Fibroblast of upper back skin (primary cell): ENCODE measurements around the gene SLC46A2.
A peak's percentile ranks its signal among the peaks of the same experiment; 100 is the strongest.

Experiments
- DNase-seq: peaks from one replicate; pipeline ENCODE4 v3.0.0-alpha.2; 2013

SLC46A2 gene, protein sequence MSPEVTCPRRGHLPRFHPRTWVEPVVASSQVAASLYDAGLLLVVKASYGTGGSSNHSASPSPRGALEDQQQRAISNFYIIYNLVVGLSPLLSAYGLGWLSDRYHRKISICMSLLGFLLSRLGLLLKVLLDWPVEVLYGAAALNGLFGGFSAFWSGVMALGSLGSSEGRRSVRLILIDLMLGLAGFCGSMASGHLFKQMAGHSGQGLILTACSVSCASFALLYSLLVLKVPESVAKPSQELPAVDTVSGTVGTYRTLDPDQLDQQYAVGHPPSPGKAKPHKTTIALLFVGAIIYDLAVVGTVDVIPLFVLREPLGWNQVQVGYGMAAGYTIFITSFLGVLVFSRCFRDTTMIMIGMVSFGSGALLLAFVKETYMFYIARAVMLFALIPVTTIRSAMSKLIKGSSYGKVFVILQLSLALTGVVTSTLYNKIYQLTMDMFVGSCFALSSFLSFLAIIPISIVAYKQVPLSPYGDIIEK

DNA sequence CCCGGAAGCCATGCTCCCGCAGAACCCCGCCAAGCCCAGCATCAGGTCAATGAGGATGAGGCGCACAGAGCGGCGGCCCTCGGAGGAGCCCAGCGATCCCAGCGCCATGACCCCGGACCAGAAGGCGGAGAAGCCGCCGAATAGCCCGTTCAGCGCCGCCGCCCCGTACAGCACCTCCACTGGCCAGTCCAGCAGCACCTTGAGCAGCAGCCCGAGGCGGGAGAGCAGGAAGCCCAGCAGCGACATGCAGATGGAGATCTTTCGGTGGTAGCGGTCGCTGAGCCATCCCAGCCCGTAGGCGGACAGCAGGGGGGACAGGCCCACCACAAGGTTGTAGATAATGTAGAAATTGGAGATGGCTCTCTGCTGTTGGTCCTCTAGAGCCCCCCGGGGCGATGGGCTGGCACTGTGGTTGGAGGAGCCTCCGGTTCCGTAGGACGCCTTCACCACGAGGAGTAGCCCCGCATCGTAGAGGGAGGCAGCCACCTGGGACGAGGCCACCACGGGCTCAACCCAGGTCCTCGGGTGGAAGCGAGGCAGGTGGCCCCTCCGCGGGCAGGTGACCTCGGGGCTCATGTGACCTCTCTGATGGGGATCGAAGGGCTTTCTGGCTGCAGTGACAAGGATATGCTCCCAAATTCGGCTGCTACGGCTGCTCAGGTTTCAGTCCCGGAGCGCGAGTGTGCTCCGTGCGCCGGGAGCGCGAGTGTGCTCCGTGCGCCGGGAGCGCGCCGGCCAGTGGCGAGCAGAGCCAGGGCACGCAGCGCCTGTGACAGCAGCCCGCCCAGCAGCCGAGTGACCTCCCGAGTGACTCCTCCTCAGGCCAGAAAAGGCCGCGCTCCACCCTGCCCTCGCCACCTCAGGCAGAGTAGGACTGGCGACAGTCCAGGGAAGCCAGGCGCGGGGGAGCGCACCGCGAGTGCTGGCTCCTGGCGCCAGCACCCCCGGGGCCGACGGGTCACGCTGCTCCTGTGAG lies at the start of gene SLC46A2:
TSS of gene SLC46A2 (minus strand) at position 771 of the 976 bp plus-strand sequence. CDS start at position 576, 195 bp downstream.
- no peak for DNase-seq

DNA sequence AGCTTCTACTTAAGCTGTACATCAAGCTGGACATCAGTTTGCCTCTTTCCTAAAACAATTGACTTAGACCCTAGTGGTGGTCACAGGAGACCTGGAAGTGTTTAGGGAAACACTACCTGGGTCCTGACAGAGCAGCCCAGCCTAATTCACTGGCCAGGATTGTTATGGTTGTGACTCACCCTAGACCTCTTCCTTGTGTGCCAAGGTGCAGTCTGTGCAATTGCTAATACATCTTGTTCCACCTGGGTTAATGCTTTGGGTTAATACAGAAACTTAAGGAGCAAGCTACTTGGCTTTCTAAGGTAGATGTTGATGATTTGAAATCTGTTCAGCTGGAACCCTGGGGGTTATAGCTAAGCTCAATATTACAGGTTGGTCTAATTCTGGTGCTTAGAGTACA lies 48.7 kb upstream of the SLC46A2 start:
- no peak for DNase-seq

DNA sequence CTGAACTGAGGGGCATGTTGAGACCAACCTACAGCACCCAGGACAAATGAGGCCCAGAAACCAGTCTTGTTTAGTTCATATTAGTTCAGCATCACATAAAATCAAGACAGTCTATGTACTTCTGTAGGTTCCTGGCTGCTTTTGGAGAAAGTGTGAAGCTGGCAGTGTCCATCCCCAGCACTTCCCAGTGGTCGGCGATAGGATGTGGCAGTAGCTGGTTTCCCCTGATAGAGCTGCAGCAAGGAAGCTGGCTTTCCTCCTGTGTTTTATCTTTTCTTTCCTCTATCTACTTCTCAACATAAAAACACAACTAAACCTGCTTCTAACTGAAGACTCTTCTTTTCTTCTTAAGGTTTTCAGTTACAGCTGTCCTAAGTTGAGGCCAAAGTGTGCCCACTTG lies 43.0 kb upstream of the SLC46A2 start:
- no peak for DNase-seq

DNA sequence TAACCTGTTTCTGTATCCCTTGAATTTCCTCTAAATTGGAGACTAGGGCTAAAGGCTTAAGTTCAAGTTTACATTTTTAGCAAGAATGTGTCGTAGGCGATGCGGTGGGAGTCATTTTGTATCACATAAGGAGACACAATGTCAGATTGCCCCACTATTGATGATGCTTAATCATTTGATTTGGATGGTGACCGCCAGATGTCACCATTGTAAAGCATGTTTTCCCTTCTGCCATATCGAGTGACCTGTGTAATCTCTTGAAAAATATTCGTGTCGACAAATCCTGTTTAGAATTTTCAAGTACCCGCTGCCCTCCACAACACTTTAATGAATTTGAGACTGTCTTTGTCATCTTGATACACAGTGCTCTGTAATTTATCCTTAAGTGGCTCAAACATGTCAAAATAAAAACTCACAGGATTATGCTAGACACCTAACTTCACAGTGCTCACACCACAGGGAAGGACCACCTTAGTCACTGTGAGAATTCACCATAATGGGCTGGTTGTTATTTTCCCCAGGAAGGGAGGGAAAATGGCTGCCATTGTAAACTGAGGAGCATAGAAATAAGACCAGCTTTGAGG lies 34.5 kb upstream of the SLC46A2 start:
- DNase-seq = peak; percentile 25

DNA sequence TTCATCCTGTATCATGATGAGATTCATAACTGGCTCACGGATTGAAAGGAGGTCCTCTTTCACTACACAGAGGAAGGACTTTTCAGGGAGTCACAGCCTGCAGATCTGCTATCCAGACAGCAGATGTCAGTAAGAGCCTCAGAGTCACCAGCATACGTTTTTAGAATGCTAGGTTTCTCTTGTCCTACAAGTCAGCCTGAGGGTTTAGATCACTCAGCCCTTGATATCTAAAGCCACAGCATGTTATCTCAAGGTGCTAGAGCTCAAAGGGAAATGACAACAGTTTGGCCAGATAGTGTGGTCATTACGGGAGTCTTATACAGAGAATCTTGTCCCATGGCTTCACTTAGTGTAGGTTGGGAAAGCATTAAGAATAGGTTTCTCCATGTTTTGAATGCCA lies 30.9 kb upstream of the SLC46A2 start:
- peak; percentile 36 for DNase-seq

DNA sequence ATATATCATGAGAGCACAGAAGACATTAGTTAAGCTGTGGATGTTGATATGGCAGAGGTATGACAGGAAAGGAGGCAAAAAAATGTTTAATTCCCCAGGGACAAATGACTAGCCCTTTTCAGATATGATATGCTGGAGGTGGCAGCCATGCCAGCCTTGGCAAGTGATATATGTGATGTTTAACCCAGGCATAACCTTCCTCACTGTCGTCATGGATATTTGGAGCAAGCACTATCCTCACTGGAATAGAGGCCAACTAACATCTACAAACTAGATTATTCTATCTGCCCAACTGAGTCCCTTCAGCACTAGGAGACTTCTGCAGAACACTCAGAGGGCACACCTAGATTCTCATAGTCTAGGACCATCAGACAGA lies 27.3 kb upstream of the SLC46A2 start:
- DNase-seq = no peak

DNA sequence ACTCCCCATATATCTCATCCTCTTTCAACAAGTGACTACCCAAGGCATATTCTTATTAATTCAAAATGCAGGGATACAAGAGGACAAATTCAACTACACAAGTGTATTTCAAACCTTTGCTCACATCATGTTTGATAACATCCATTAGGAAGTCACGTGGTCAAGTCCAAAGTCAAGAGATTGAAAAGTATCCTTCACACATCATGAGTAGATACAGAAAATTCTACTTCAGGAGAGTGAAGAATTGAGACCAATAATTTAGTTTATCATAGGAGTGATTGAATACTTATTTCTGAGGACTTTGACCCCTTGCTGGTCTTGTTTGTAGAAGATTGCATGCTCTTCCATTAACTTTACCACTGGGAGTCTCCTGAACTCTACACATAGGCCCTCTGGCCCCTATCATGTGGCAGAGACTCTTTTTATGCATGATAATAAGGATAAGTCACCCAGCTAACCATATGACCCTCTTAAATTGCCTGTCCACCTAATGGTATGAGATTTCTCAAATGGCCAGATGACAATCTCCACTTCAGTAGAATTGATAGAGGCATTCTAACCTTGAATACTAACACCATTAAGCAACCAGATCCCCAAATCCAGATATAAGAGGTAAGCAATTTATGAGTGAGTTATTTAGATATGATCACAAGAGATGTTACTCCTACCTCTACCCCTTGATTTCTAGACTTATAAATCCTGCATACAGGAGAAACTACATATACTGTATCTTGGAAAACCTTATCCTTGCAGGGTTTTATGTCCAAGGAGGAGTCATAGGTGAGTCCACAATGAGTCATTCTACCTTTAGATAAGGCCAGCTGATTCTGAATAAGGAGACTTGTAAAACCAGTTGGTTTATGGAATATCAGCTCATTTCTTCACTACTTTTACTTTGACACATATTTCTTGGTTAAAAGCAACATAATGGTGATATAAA lies 26.6 kb upstream of the SLC46A2 start:
- no peak for DNase-seq

DNA sequence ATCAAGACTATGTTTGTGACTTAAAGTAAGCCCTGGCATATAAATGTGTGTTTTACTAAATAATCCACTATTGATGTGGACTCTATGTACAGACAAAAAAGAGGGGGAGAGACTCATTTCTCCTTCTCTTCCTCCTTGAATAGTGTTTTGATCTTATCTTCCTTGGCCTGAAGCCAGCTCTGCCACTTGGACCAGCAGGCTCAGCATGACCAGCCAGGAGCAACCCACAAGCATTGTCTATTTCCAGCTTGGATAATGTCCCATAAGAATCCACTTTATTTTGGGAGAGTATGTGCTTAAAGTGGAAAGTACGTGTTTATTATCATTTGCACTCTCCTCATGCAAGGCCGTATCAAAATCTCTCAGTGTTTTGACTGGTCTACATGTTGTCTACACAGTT lies 23.8 kb upstream of the SLC46A2 start:
- no peak for DNase-seq

DNA sequence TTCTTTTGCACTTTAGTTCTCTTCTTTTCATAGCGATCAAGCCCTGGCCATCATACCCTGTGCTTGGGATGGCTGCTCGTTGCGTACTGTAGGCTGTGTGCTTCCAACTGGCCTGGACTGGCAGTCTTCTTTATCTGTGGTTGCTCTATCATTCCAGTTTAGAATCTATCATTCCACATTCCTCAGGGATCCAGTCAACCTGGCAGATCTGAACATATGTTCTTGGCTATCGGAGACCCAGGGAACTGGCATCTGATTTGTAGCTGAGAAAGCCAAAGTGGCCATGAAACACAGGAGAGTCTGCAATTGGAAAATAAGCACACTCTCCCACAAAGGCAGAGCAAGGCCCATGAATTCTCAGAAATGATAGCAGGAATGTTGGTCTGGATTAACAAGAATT lies 22.6 kb upstream of the SLC46A2 start:
- no peak for DNase-seq

DNA sequence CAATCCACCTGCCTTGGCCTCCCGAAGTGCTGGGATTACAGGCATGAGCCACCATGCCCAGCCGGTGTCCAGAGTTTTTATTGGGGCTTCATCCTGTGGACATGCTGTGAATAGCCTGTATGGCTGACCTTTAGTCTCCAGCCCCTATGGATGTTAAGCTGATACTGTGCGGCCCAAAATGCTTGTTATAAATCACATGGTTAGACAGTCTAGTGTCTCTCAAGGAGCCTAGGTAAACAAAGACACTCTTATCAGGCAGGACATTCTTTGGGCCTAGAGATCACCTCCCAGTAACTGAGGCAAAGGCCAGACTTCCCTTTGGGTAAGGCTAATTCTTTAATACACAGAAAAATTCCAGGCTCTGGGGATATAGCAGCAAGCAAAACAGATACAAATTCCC lies 22.0 kb upstream of the SLC46A2 start:
- no peak for DNase-seq

DNA sequence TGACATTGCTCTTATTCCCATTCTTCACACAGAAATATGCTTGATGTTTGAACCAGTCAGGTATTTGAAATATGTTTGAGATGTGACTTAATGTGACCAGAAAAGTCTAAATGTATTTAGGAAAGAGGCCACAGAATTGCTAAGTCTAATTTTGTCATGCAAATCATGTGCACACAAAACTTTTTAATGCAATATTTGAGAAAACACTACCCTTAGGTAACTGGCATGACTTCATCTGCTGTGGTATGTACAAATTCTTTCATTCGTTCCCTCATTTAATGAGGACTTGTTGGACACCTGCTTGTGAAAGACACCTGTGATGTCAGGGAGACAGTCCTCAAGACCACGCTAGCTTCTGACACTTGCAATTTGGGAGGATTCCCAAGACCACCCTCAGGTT lies 21.1 kb upstream of the SLC46A2 start:
- no peak for DNase-seq

DNA sequence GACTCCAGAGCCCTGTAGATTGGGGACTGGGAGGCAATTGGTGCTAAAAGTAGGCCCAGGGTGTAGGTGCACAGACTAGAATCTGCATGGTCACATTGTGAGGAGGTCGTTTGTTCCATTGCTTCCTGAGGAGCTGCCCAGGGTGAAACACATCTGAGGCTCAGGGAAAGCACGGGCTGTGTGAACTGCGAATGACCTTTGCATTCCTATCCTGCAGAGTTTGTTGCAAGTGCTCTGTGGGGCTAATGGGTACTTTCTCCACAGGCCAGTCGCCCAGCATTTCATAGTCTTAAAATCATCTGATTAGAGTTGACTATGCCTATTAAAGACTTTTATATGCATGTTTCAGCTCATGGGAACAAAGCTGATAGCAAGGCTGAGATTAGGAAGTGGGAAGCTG lies 14.4 kb upstream of the SLC46A2 start:
- DNase-seq = no peak

DNA sequence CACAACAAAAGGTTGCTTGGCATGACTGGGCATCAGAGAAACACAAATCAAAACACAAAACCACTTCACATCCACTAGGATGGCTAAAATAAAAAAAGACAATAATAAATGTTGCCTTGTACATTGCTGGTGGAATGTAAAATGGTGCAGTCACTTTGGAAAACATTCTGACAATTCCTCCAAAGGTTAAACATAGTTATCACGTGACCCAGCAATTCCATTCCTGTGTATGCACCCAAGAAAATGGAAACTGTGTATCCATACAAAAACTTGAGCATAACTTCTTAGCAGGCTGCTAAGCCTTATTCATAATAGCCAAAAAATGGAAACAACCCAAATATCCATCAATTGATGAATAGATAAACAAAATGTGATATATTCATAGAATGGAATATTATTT lies 10.2 kb upstream of the SLC46A2 start:
- DNase-seq = peak; percentile 4

DNA sequence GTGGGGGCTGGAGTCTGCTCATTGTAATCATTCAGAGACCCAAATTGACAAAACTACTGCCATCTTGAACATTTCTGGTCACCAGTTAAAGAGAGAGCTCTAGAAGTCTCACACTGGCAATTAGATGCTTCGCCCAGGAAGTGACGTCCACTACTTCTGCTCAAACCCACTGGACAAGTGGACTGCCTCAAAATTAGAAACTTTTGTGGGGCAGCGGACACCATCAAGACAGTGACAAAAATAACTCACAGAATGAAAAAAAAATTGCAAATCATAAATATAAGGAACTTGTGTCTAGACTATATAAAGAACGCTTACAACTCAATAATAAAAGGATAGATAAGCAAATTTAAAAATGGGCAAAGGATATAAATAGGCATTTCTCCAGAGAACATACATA lies 9.8 kb upstream of the SLC46A2 start:
- no peak for DNase-seq

DNA sequence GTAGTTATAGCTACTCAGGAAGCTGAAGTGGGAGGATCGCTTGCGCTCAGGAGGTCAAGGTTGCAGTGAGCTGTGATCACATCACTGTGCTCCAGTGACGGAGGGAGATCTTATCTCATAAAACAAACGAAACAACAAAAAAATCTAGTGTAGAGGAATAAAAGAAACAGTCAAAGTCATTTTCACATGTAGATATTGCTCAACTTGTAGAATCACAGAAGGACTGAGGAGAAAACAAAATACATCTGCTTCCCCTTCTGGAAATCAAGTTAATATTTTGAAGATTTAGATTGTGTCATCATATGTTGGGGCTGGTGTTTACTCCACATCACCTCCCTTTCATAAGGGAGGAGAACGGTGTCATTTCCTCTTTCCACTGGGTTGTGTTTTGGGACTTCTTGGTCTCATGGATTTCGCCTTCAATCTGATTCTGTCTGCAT lies 8.2 kb upstream of the SLC46A2 start:
- no peak for DNase-seq

DNA sequence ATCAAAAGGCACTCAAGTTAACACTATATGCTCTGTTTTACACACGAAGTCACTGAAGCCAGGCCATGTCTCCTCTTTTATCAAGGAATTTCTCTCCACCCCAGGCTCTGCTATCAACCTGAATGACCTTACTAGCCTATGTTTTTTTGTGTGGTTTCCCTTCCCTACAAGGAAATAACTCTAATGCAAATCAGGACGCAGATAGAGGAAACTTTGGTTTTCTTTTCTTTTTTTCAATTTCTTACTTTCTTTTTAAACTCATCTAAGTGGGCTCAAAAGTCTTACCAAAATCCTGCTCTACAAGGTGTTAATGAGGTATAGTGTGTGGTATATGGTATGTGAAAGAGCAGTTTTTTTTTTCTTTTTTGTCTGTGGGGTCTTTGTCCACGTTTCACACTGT lies 5.5 kb upstream of the SLC46A2 start:
- no peak for DNase-seq

DNA sequence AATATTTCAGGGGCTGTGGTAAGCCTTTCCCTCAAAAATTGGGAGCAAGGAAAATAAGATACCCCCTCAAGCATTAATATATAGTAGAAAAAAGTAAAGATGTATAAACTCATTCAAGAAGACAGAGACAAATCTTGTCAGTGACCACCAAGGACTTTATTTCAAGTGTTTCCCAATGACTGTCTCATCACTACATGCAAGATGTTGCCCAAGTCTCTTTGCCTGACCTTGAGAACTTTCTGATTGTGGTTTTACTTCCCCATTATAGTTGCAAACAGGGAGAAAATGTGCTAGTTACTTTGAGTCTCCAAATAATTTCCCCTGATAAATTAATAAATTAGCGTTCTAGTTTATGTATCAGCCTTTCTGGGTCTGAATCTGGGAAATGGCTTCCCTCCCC lies 4.0 kb upstream of the SLC46A2 start:
- DNase-seq = no peak

DNA sequence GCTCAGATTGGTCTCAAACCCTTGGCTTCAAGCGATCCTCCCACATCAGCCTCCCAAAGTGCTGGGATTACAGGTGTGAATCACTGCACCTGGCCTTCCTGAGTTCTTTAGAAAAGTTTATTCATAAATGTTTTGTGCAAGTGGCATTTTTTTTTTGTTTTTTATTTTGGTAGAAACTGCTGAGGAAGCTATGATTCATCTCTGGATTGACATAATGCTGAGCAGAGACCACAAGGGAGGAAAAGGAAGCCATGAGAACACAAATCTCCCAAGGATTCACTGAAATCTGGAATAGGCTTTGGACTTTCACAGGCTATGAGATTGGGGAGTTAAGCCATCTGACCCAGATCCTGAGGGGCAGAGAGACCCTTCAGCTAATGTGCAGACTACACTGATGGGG lies 3.4 kb upstream of the SLC46A2 start:
- DNase-seq = no peak

DNA sequence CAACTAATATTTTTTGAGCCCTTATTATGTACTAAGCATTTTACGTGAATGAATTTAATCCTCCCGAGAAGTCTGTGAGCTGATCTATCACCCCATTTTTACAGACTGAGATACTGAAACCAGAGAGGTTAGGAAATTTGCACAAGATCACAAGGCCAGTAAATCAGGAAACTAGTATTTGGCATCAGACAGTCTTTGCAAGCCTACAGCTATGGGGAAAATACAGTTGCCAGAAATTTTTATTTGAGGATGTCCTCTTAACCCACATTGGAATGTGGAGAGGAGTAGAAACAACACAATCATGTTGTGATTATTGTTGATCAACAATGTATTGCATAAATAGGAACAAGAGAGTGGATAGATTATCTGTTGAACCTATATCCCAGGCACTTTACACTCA lies 2.3 kb upstream of the SLC46A2 start:
- DNase-seq = no peak

DNA sequence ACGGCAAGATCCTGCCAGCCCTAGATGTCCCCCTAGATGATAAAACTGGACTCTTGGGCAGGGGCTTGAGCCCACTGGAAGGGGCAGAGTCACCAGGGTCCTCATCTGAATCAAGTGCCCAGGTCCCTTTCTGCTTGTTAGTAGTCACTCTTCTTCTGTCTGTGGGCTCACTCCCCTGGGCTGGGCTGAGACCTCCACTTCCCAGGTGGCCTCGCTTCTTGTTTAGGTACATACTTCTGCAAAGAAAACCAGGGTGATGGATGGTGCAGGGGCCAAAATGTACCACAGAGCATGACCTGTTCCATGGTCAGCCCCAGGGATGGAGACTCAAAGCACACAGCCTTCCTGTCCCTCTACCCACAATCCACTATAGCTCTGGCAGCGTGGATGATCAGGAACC lies 845 bp upstream of the SLC46A2 start:
- no peak for DNase-seq

DNA sequence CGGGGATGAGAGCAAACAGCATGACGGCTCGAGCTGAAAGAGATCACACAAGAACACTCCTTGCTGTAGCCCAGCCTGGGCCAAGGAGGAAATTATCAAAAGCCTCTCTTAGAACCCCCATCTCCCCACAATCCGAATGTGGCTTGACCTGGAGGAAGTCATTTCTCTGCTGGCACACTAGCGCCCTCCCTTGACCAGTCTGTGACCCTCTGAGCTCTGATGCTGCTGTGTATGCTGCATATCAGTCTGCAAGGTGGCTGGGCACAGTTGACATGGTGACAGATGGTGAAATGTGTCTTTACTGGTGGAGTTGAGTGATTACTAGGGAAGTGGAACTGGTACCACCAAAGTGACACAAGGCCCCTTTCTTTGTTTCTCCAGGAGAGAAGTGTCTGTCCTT lies 3.3 kb downstream of the SLC46A2 start:
- no peak for DNase-seq

DNA sequence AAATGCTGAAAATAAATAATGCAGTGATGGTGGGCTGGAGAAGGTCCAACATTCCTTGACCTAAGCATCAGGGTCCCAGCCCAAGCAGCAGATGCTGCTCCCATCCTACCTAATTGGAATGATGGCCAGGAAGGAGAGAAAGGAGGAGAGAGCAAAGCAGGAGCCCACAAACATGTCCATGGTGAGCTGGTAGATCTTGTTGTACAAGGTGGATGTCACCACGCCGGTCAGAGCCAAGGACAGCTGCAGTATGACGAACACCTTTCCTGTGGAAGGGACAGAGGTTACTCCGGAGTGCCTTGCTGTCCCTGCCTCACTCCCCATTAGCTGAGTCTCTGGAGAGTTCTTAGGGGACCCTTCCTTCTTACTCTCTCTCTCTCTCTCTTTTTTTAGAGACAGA lies 4.3 kb downstream of the SLC46A2 start:
- no peak for DNase-seq
